Measurements from ENCODE around the gene KLF15. TPM values are rescaled to one million over a fixed set of nuclear protein-coding genes. Genes with fewer than 3 reads are reported as not detected.
A peak's percentile ranks its signal among the peaks of the same experiment; 100 is the strongest.

The KLF15 gene
- total and polyA plus RNA-seq, 2 of the 8 experiments (the other 6 are each of a cell fraction or from before 2014, with no cell fraction given), result 15.7 to 19.5 TPM

DNA sequence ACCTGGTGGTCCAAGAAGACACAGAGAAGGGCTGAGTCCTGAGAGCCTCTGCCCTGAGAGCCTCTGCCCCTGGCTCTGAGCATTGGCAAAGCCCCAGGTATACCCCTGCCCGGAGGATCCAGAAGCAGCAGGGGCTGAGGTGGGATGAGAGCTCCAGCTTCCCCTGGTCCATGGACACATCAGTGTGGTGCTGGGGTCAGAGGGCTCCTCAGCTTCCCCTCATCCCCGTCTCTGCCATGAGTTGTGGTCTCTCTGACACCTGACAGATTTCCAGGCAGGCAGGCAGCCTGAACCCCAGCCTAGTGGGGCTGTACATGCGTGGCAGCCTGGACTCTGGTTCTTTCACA, 3.5 kb upstream of the KLF15 start:
- no peak for DNase-seq (ENCODE audit: low read depth in 1 of 2, low spot score in 2 of 2)
- Histone ChIP-seq H3K9me3 (ENCODE audit: insufficient read depth in 2 of 2, low read depth in 1 of 2, low read length in 1 of 2) (no peaks in the 10 kb centered on the region), H4K20me1 (replicated peaks in 1 of 2; ENCODE audit: control insufficient read depth in 1 of 2, insufficient read depth in 2 of 2, low read length in 2 of 2) (no peaks in the 10 kb centered on the region), H3K23ac (ENCODE audit: insufficient read length) (no peak overlapping the region), H2AK5ac (ENCODE audit: low read depth, low read length) (no peak overlapping the region), H3K79me1 (ENCODE audit: low read depth, low read length) (no peaks in the 10 kb centered on the region), H3K36me3 (ENCODE audit: control insufficient read depth in 2 of 4, insufficient read depth in 4 of 4, low read length in 3 of 4) (no peaks in the 10 kb centered on the region), H4K8ac (ENCODE audit: extremely low read depth, insufficient read depth, low read length) (no peak overlapping the region), H2AFZ (ENCODE audit: low read length) (no peak overlapping the region), H3K79me2 (ENCODE audit: control insufficient read depth in 1 of 2, insufficient read depth in 2 of 2, low read length in 2 of 2) (no peaks in the 10 kb centered on the region), H2BK5ac (ENCODE audit: low read depth, low read length) (no peak overlapping the region), H3K56ac (replicated peaks; ENCODE audit: insufficient read length, low read depth, low read length) (no peak overlapping the region), H2BK120ac (replicated peaks; ENCODE audit: low read depth, low read length) (no peak overlapping the region), H3K27me3 (replicated peaks in 1 of 4; ENCODE audit: control insufficient read depth in 3 of 4, extremely low read depth in 1 of 4, insufficient read depth in 3 of 4, low read length in 3 of 4) (peaks cover 0 to 17% (median 8%) of the 10 kb centered on the region in 4 experiments; a peak in 6 of 7 replicates), H3K14ac (ENCODE audit: insufficient read length) (no peak overlapping the region), H4K5ac (ENCODE audit: insufficient read length, low read depth, low read length) (no peak overlapping the region), H3K9ac (replicated peaks in 1 of 4; ENCODE audit: extremely low read depth in 1 of 4, low read depth in 3 of 4, low read length in 3 of 4) (no peak overlapping the region), H2BK20ac (ENCODE audit: low read length) (no peak overlapping the region), H3K23me2 (ENCODE audit: low read depth, low read length) (peaks cover 17% of the 10 kb centered on the region), H3K27ac (ENCODE audit: low read depth, low read length) (no peak overlapping the region), H2BK15ac (ENCODE audit: low read length) (no peak overlapping the region; the same call in 1 of the 2 replicates), H3K4me2 (ENCODE audit: insufficient read depth in 1 of 2, low read depth in 2 of 2, low read length in 2 of 2) (no peak overlapping the region), H2BK12ac (ENCODE audit: low read depth, low read length) (0 out of 2 replicates have a peak overlapping the region, but pooled peaks have one; percentile 60), H3K4ac (replicated peaks; ENCODE audit: insufficient read length, low read depth, low read length) (no peak overlapping the region), H3K4me3 (ENCODE audit: extremely low read depth in 1 of 4, insufficient read depth in 2 of 4, low read depth in 3 of 4, low read length in 4 of 4) (no peak overlapping the region), H3K18ac (ENCODE audit: extremely low read depth, low read length) (no peak overlapping the region), H3K4me1 (replicated peaks in 1 of 4; ENCODE audit: control insufficient read depth in 3 of 4, insufficient read depth in 4 of 4, low read length in 3 of 4) (peaks cover 4 to 26% (median 16%) of the 10 kb centered on the region in 4 experiments), H4K91ac (replicated peaks; ENCODE audit: insufficient read length, low read length) (peak overlapping the region; percentile 27)
- WGBS, 2 experiments (ENCODE audit: extremely low coverage in 1 of 2, insufficient coverage in 1 of 2, insufficient read length in 1 of 2, insufficient replicate concordance in 2 of 2, low coverage in 1 of 2, low lambda C conversion rate in 2 of 2, missing lambda C conversion rate in 1 of 2), result 91% methylated on average over 3 of the region's 3 CpGs; no CpG with 5 or more reads in 1 of the 2 experiments
- POLR2A ChIA-PET (ENCODE audit: partially characterized antibody), result no interaction called here
- CTCF ChIA-PET (ENCODE audit: partially characterized antibody), result interaction anchor here (1.1 to 5.7 kb wide), 4 partner anchors 12 to 227 kb away, joined by 3 to 30 read pairs (median 4); no protein-coding TSS in a partner anchor
- no peak for FAIRE-seq
- TF ChIP-seq BACH1 (IDR thresholded peaks at IDR 0.05; ENCODE audit: low read length) (no peak), MAFK (IDR thresholded peaks at IDR 0.05; ENCODE audit: low read depth, low read length) (no peak), EP300 (IDR thresholded peaks at IDR 0.05; ENCODE audit: borderline replicate concordance in 1 of 2, low read depth in 2 of 2, low read length in 2 of 2) (no peak)
- TF ChIP-seq, protein P1, sequence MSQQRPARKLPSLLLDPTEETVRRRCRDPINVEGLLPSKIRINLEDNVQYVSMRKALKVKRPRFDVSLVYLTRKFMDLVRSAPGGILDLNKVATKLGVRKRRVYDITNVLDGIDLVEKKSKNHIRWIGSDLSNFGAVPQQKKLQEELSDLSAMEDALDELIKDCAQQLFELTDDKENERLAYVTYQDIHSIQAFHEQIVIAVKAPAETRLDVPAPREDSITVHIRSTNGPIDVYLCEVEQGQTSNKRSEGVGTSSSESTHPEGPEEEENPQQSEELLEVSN (IDR thresholded peaks at IDR 0.05), result no peak

Measured in H1 (cell line).